MCF 10A (cell line): ENCODE data around the gene TLX2. TPM values are rescaled to one million over a fixed set of nuclear protein-coding genes. Genes with fewer than 3 reads are reported as not detected.
A peak's percentile ranks its signal among the peaks of the same experiment; 100 is the strongest.

Experiments used
- BruUV-seq: library from RNA; stranded (reverse); fragments of 400-500 nt; replicated peaks from 2 replicates; lab custom pipeline; 2021; lab: Mats Ljungman, UMichigan
- CTCF ChIA-PET: fragments of 300-600 bp; sonication (Branson Sonifier 250); formaldehyde crosslinking; extraction: SDS; loops from one replicate; lab custom pipeline; 2021; ENCODE audit warnings: antibody characterized with exemption, inconsistent platforms; lab: Yijun Ruan, JAX
- POLR2A ChIA-PET: fragments of 300-600, 350-650 bp; sonication (Branson Sonifier 250); formaldehyde crosslinking; extraction: SDS; loops from one replicate; lab custom pipeline; 2020; ENCODE audit warnings: antibody characterized with exemption, inconsistent platforms; lab: Yijun Ruan, JAX
- DNase-seq: peaks from one replicate; pipeline ENCODE4 v3.0.0-alpha.2; 2018; ENCODE audit not compliant: unreplicated experiment
- H3K27ac Mint-ChIP-seq: one replicate; pipeline ENCODE4 v1.8.0; 2022; ENCODE audit warnings: mild to moderate bottlenecking, low read depth, mixed read lengths; ENCODE audit not compliant: unreplicated experiment
- H3K27me3 Mint-ChIP-seq: one replicate; pipeline ENCODE4 v1.8.0; 2022; ENCODE audit warnings: mixed read lengths; ENCODE audit not compliant: insufficient read depth, unreplicated experiment
- H3K36me3 Mint-ChIP-seq: one replicate; pipeline ENCODE4 v1.8.0; 2022; ENCODE audit warnings: mild to moderate bottlenecking, moderate library complexity, mixed read lengths; ENCODE audit not compliant: insufficient read depth, unreplicated experiment
- H3K4me1 Mint-ChIP-seq: one replicate; pipeline ENCODE4 v1.8.0; 2022; ENCODE audit warnings: mixed read lengths; ENCODE audit not compliant: insufficient read depth, unreplicated experiment
- H3K4me3 Mint-ChIP-seq: one replicate; pipeline ENCODE4 v1.8.0; 2022; ENCODE audit warnings: mild to moderate bottlenecking, moderate library complexity, mixed read lengths; ENCODE audit not compliant: unreplicated experiment
- H3K9me3 Mint-ChIP-seq: one replicate; pipeline ENCODE4 v1.8.0; 2022; ENCODE audit warnings: mixed read lengths; ENCODE audit not compliant: unreplicated experiment
- CTCF ChIP-seq: fragments of 200-600 bp; IDR thresholded peaks from one replicate; pipeline ENCODE4 v1.8.0; 2022; ENCODE audit warnings: antibody characterized with exemption, mild to moderate bottlenecking; ENCODE audit not compliant: unreplicated experiment
- intact Hi-C: fragments of 100-400 bp; cut with micrococcal nuclease; formaldehyde crosslinking; loops from 2 replicates; pipeline ENCODE4 v1.14.1; 2022
- total RNA-seq: library from RNA; stranded (reverse); gene quantifications from 2 replicates; pipeline ENCODE4 v1.2.3, GENCODE V29; 2022

TLX2 gene
- total RNA-seq, 1 experiment from 2014 or later, result not detected

GRCh38 chr2:74499267-74499939 lies 14.8 kb upstream of the TLX2 start, which contains the start of gene LBX2:
Gene LBX2 (minus strand): TSS chr2:74499603. CDS start chr2:74499537, 66 bp downstream.
- Mint-ChIP-seq H3K4me1 (peaks cover 11% of the 10 kb centered on the region), H3K27ac (no peak within 1 kb of the TSS), H3K4me3 (peak within 1 kb of the TSS; percentile 51), H3K36me3 (peaks cover 21% of the 10 kb centered on the region), H3K27me3 (peaks cover 16% of the 10 kb centered on the region), H3K9me3 (no peaks in the 10 kb centered on the region)
- no TSS peak for BruUV-seq
- TF ChIP-seq CTCF, result no peak
- intact Hi-C loops, result no loop called here
- ChIA-PET CTCF (no interaction called here), POLR2A (no interaction called here)
- no peak for DNase-seq

GRCh38 chr2:74499940-74500577 lies 14.2 kb upstream of the TLX2 start:
- H3K27ac Mint-ChIP-seq, result no peak overlapping the region
- ChIA-PET CTCF (interaction anchor here (4.5 kb wide), 1 partner anchor 87 kb away, joined by 22 read pairs; no protein-coding TSS in a partner anchor), POLR2A (interaction anchor here (0.7 to 1.2 kb wide), 5 partner anchors 8 to 32 kb away, joined by 3 read pairs; partner anchors contain the start of gene DQX1)
- no peaks in the 10 kb centered on the region for H3K9me3 Mint-ChIP-seq
- H3K4me1 Mint-ChIP-seq, result peaks cover 17% of the 10 kb centered on the region
- BruUV-seq, result no TSS peak
- H3K36me3 Mint-ChIP-seq, result peaks cover 27% of the 10 kb centered on the region
- no peak for DNase-seq
- H3K4me3 Mint-ChIP-seq, result no peak overlapping the region
- H3K27me3 Mint-ChIP-seq, result peaks cover 16% of the 10 kb centered on the region
- no peak for TF ChIP-seq CTCF
- intact Hi-C loops, result no loop called here

- no peaks in the 10 kb centered on the region for H3K9me3 Mint-ChIP-seq
- peaks cover 16% of the 10 kb centered on the region for H3K27me3 Mint-ChIP-seq
- H3K36me3 Mint-ChIP-seq, result peaks cover 32% of the 10 kb centered on the region
- TF ChIP-seq CTCF, result no peak
- intact Hi-C loops, result no loop called here
- no peak overlapping the region for H3K27ac Mint-ChIP-seq
- no TSS peak for BruUV-seq
- peaks cover 22% of the 10 kb centered on the region for H3K4me1 Mint-ChIP-seq
- CTCF ChIA-PET, result interaction anchor here (1.4 to 4.5 kb wide), 2 partner anchors 19 to 87 kb away, joined by 5 to 22 read pairs; no protein-coding TSS in a partner anchor
- no peak overlapping the region for H3K4me3 Mint-ChIP-seq
- POLR2A ChIA-PET, result interaction anchor here (0.7 to 1.2 kb wide), 6 partner anchors 8 to 42 kb away, joined by 3 read pairs; partner anchors contain the start of genes DQX1 and WBP1
- no peak for DNase-seq
These were observed 13.7 kb upstream of the TLX2 start for GRCh38 chr2:74500578-74500946.

- Mint-ChIP-seq H3K4me3 (no peak overlapping the region), H3K36me3 (peaks cover 42% of the 10 kb centered on the region), H3K27me3 (peaks cover 16% of the 10 kb centered on the region), H3K27ac (no peak overlapping the region), H3K9me3 (no peaks in the 10 kb centered on the region), H3K4me1 (peaks cover 28% of the 10 kb centered on the region)
- POLR2A ChIA-PET, result interaction anchor here (0.7 to 1.2 kb wide), 5 partner anchors 7 to 43 kb away, joined by 3 read pairs; partner anchors contain the start of genes DQX1 and WBP1
- no TSS peak for BruUV-seq
- intact Hi-C loops, result no loop called here
- TF ChIP-seq CTCF, result no peak
- no peak for DNase-seq
- CTCF ChIA-PET, result interaction anchor here (1.4 to 4.5 kb wide), 2 partner anchors 20 to 86 kb away, joined by 5 to 22 read pairs; no protein-coding TSS in a partner anchor
These were observed 12.7 kb upstream of the TLX2 start for GRCh38 chr2:74501335-74502071.
